HEK293 (cell line): ENCODE data around the gene ZBTB20.

Experiments used
- CTCF ChIA-PET: fragments of 350-600 bp; formaldehyde crosslinking; extraction: SDS; loops from one replicate; lab custom pipeline; 2021; ENCODE audit warnings: antibody characterized with exemption; lab: Yijun Ruan, JAX
- POLR2A ChIA-PET: fragments of 300-600 bp; formaldehyde crosslinking; extraction: SDS; loops from one replicate; lab custom pipeline; 2020; ENCODE audit warnings: antibody characterized with exemption, inconsistent platforms; lab: Yijun Ruan, JAX
- H3K27ac ChIP-seq: fragments of 200-500 bp; sonication (Bioruptor generic); 2 replicates; pipeline ENCODE4 v1.5.1; 2014; ENCODE audit warnings: low read depth, low read length, control low read depth, inconsistent platforms; ENCODE audit errors: extremely low read depth
- H3K36me3 ChIP-seq, 2 experiments: fragments of 200-500 bp in 1 of 2; sonication (Bioruptor generic) in 1 of 2; 1 replicate in 1 of 2; 2 replicates in 1 of 2; pipeline ENCODE4 v1.5.1; 2014 to 2017; ENCODE audit warnings: inconsistent platforms in 2 of 2, low read length in 2 of 2; ENCODE audit not compliant: control insufficient read depth in 2 of 2, insufficient read depth in 1 of 2
- H3K4me1 ChIP-seq: fragments of 200-500 bp; sonication (Bioruptor generic); 2 replicates; pipeline ENCODE4 v1.5.1; 2014; ENCODE audit warnings: mild to moderate bottlenecking, low read length, inconsistent platforms; ENCODE audit not compliant: control insufficient read depth, insufficient read depth
- H3K4me3 ChIP-seq: 2 replicates; pipeline ENCODE4 v1.5.1; 2011; ENCODE audit warnings: low read depth, mild to moderate bottlenecking, control low read depth, low read length, moderate library complexity
- H3K9me3 ChIP-seq: fragments of 200-500 bp; sonication (Bioruptor generic); 2 replicates; pipeline ENCODE4 v1.5.1; 2014; ENCODE audit warnings: low read depth, low read length, inconsistent platforms; ENCODE audit not compliant: control insufficient read depth, insufficient read depth
- AEBP2 ChIP-seq: fragments of 450-650 bp; formaldehyde crosslinking; IDR thresholded peaks from 2 replicates; pipeline ENCODE4 v1.5.1; 2016; ENCODE audit warnings: missing biosample characterization, missing genetic modification characterization, borderline replicate concordance
- CTCF ChIP-seq: fragments of 450-650 bp; formaldehyde crosslinking; IDR thresholded peaks from 2 replicates; pipeline ENCODE4 v1.5.1; 2016; ENCODE audit warnings: missing biosample characterization, missing genetic modification characterization
- HOXD13 ChIP-seq: sonication (generic); formaldehyde crosslinking; IDR thresholded peaks from 2 replicates; pipeline ENCODE4 v1.8.0; 2022; ENCODE audit warnings: missing genetic modification reagents, borderline replicate concordance
- IKZF3 ChIP-seq: fragments of 450-650 bp; IDR thresholded peaks from 2 replicates; pipeline ENCODE4 v1.5.0; 2018; ENCODE audit warnings: missing biosample characterization, mild to moderate bottlenecking, missing genetic modification characterization, moderate library complexity
- KLF17 ChIP-seq: fragments of 450-650 bp; formaldehyde crosslinking; IDR thresholded peaks from 2 replicates; pipeline ENCODE4 v1.5.1; 2016; ENCODE audit warnings: missing biosample characterization, missing genetic modification characterization
- SP3 ChIP-seq: fragments of 450-650 bp; formaldehyde crosslinking; IDR thresholded peaks from 2 replicates; pipeline ENCODE4 v1.5.1; 2016; ENCODE audit warnings: missing biosample characterization, missing genetic modification characterization
- ZBTB1 ChIP-seq: fragments of 450-650 bp; formaldehyde crosslinking; IDR thresholded peaks from 2 replicates; pipeline ENCODE4 v1.5.1; 2016; ENCODE audit warnings: missing biosample characterization, missing genetic modification characterization
- ZBTB49 ChIP-seq: fragments of 450-650 bp; formaldehyde crosslinking; IDR thresholded peaks from 2 replicates; pipeline ENCODE4 v1.5.1; 2016; ENCODE audit warnings: missing biosample characterization, missing genetic modification characterization, low read depth
- ZNF121 ChIP-seq: fragments of 450-650 bp; formaldehyde crosslinking; IDR thresholded peaks from 2 replicates; pipeline ENCODE4 v1.5.1; 2016; ENCODE audit warnings: missing biosample characterization, missing genetic modification characterization
- ZNF157 ChIP-seq: fragments of 450-650 bp; formaldehyde crosslinking; IDR thresholded peaks from 2 replicates; pipeline ENCODE4 v1.5.1; 2016; ENCODE audit warnings: missing biosample characterization, missing genetic modification characterization
- ZNF18 ChIP-seq: fragments of 450-650 bp; formaldehyde crosslinking; IDR thresholded peaks from 2 replicates; pipeline ENCODE4 v1.5.1; 2016; ENCODE audit warnings: missing biosample characterization, missing genetic modification characterization
- ZNF19 ChIP-seq: fragments of 450-650 bp; formaldehyde crosslinking; IDR thresholded peaks from 2 replicates; pipeline ENCODE4; 2016; ENCODE audit warnings: missing biosample characterization, missing genetic modification characterization, low read depth
- ZNF280D ChIP-seq: fragments of 450-650 bp; formaldehyde crosslinking; IDR thresholded peaks from 2 replicates; pipeline ENCODE4 v1.5.1; 2016; ENCODE audit warnings: missing biosample characterization, missing genetic modification characterization
- ZNF398 ChIP-seq: fragments of 450-650 bp; formaldehyde crosslinking; IDR thresholded peaks from 2 replicates; pipeline ENCODE4 v1.5.1; 2017; ENCODE audit warnings: missing biosample characterization, missing genetic modification characterization
- ZNF488 ChIP-seq: fragments of 450-650 bp; formaldehyde crosslinking; IDR thresholded peaks from 2 replicates; pipeline ENCODE4 v1.5.1; 2016; ENCODE audit warnings: missing biosample characterization, missing genetic modification characterization
- ZNF660 ChIP-seq: fragments of 450-650 bp; IDR thresholded peaks from 2 replicates; pipeline ENCODE4 v1.5.1; 2018; ENCODE audit warnings: missing biosample characterization, mild to moderate bottlenecking, missing genetic modification characterization
- ZNF670 ChIP-seq: fragments of 450-650 bp; formaldehyde crosslinking; IDR thresholded peaks from 2 replicates; pipeline ENCODE4 v1.5.1; 2016; ENCODE audit warnings: missing biosample characterization, missing genetic modification characterization, low read depth
- ZNF747 ChIP-seq: fragments of 450-650 bp; formaldehyde crosslinking; IDR thresholded peaks from 2 replicates; pipeline ENCODE4 v1.5.1; 2016; ENCODE audit warnings: missing biosample characterization, missing genetic modification characterization
- ZNF792 ChIP-seq: fragments of 450-650 bp; formaldehyde crosslinking; IDR thresholded peaks from 2 replicates; pipeline ENCODE4 v1.5.1; 2016; ENCODE audit warnings: missing biosample characterization, missing genetic modification characterization

The ZBTB20 gene

GRCh38 chr3:115087512-115087911 lies 59.6 kb downstream of the ZBTB20 start:
- Histone ChIP-seq H3K4me3 (no peak overlapping the region), H3K27ac (no peak overlapping the region), H3K4me1 (no peaks in the 10 kb centered on the region), H3K9me3 (no peaks in the 10 kb centered on the region), H3K36me3 (no peaks in the 10 kb centered on the region)
- TF ChIP-seq ZNF18 (tag by site-specific recombination): no peak
- no peak for TF ChIP-seq ZNF747 (tag by site-specific recombination)
- TF ChIP-seq ZNF792 (tag by site-specific recombination): no peak
- no peak for TF ChIP-seq ZNF121 (tag by site-specific recombination)
- no peak for TF ChIP-seq ZNF660 (tag by site-specific recombination)
- TF ChIP-seq ZNF670 (tag by site-specific recombination): no peak
- TF ChIP-seq ZNF280D (tag by site-specific recombination): no peak
- TF ChIP-seq ZNF398 (tag by site-specific recombination): no peak
- TF ChIP-seq IKZF3 (tag by site-specific recombination): no peak
- TF ChIP-seq ZNF19 (tag by site-specific recombination): no peak
- TF ChIP-seq ZNF488 (tag by site-specific recombination): no peak
- no peak for TF ChIP-seq SP3 (tag by site-specific recombination)
- no peak for TF ChIP-seq ZNF157 (tag by site-specific recombination)
- CTCF ChIA-PET: interaction anchor here (0.7 kb wide), 1 partner anchor 1092 kb away, joined by 3 read pairs; no protein-coding TSS in a partner anchor
- POLR2A ChIA-PET: no interaction called here

- H3K4me1 ChIP-seq: no peaks in the 10 kb centered on the region
- POLR2A ChIA-PET: no interaction called here
- CTCF ChIA-PET: interaction anchor here (0.6 to 1.3 kb wide), 2 partner anchors 259 to 449 kb away, joined by 3 to 5 read pairs; no protein-coding TSS in a partner anchor
- H3K27ac ChIP-seq: no peak overlapping the region
- H3K4me3 ChIP-seq: no peak overlapping the region
- H3K36me3 ChIP-seq: no peaks in the 10 kb centered on the region
- no peaks in the 10 kb centered on the region for H3K9me3 ChIP-seq
- TF ChIP-seq CTCF (tag by site-specific recombination): no peak
- no peak for TF ChIP-seq AEBP2 (tag by site-specific recombination)
- TF ChIP-seq KLF17 (tag by site-specific recombination): no peak
- no peak for TF ChIP-seq ZBTB49
- TF ChIP-seq ZBTB1: no peak
- TF ChIP-seq HOXD13: no peak
Measured at GRCh38 chr3:115086344-115086743, 60.7 kb downstream of the ZBTB20 start.
